Liver (tissue), 9 donors: ENCODE results near the gene TOX2. TPM values are rescaled to one million over a fixed set of nuclear protein-coding genes. Genes with fewer than 3 reads are reported as not detected.

Experiments used
- DNase-seq: peaks from one replicate; pipeline ENCODE4 v3.0.0-alpha.2; 2017; ENCODE audit warnings: low spot score
- H3K27ac ChIP-seq, 2 donors: one replicate each; pipeline ENCODE4 v1.7.0; 2013; ENCODE audit warnings: inconsistent platforms in 2 of 2, low read length in 2 of 2, control low read depth in 1 of 2, low read depth in 1 of 2, mild to moderate bottlenecking in 1 of 2
- H3K27me3 ChIP-seq, 4 donors: one replicate each; pipeline versions ENCODE4 v1.6.1 to v1.7.0; 2013; ENCODE audit warnings: low read length in 3 of 4, inconsistent platforms in 1 of 4, mild to moderate bottlenecking in 1 of 4, moderate library complexity in 1 of 4; ENCODE audit not compliant: control insufficient read depth in 4 of 4, insufficient read depth in 4 of 4
- H3K36me3 ChIP-seq, 4 donors: one replicate each; pipeline versions ENCODE4 v1.6.1 to v1.7.0; 2013; ENCODE audit warnings: low read length in 3 of 4, mild to moderate bottlenecking in 3 of 4, low read depth in 1 of 4, moderate library complexity in 1 of 4; ENCODE audit not compliant: control insufficient read depth in 4 of 4, insufficient read depth in 3 of 4
- H3K4me1 ChIP-seq, 4 donors: one replicate each; pipeline versions ENCODE4 v1.6.1 to v1.7.0; 2013; ENCODE audit warnings: low read length in 3 of 4, mild to moderate bottlenecking in 3 of 4, moderate library complexity in 1 of 4; ENCODE audit not compliant: control insufficient read depth in 4 of 4, insufficient read depth in 4 of 4
- H3K4me3 ChIP-seq, 3 donors: one replicate each; pipeline versions ENCODE4 v1.6.1 to v1.7.0; 2013; ENCODE audit warnings: low read length in 3 of 3, control low read depth in 1 of 3, low read depth in 1 of 3, mild to moderate bottlenecking in 1 of 3
- H3K9ac ChIP-seq, 2 donors: one replicate each; pipeline ENCODE4 v1.7.0; 2013; ENCODE audit warnings: low read length in 2 of 2, mild to moderate bottlenecking in 2 of 2, moderate library complexity in 2 of 2, control low read depth in 1 of 2, low read depth in 1 of 2
- H3K9me3 ChIP-seq, 4 donors: one replicate each; pipeline versions ENCODE4 v1.6.1 to v1.7.0; 2013; ENCODE audit warnings: low read length in 3 of 4; ENCODE audit not compliant: control insufficient read depth in 4 of 4
- EGR1 ChIP-seq, 2 donors: IDR thresholded peaks; 2 replicates each; pipeline ENCODE4 v1.6.1; 2016 to 2018; ENCODE audit warnings: antibody characterized with exemption in 2 of 2, low read depth in 2 of 2
- FOXA1 ChIP-seq: IDR thresholded peaks from 2 replicates; pipeline ENCODE4 v1.6.1; 2016; ENCODE audit warnings: antibody characterized with exemption
- FOXA2 ChIP-seq: IDR thresholded peaks from 2 replicates; pipeline ENCODE4 v1.6.1; 2016; ENCODE audit warnings: antibody characterized with exemption
- HNF4A ChIP-seq, 2 donors: conservative IDR thresholded peaks; 2 replicates each; pipeline ENCODE4 v1.6.1; 2016; ENCODE audit warnings: antibody characterized with exemption in 2 of 2, mild to moderate bottlenecking in 2 of 2
- HNF4G ChIP-seq: IDR thresholded peaks from 2 replicates; pipeline ENCODE4 v1.6.1; 2016; ENCODE audit warnings: antibody characterized with exemption
- JUND ChIP-seq, 2 donors: IDR thresholded peaks; 2 replicates each; pipeline ENCODE4 v1.6.1; 2016; ENCODE audit warnings: antibody characterized with exemption in 2 of 2
- MAX ChIP-seq: IDR thresholded peaks from 2 replicates; pipeline ENCODE4 v1.6.1; 2016; ENCODE audit warnings: antibody characterized with exemption
- NR2F2 ChIP-seq: IDR thresholded peaks from 2 replicates; pipeline ENCODE4 v1.6.1; 2016; ENCODE audit warnings: antibody characterized with exemption
- REST ChIP-seq: IDR thresholded peaks from 2 replicates; pipeline ENCODE4 v1.6.1; 2016; ENCODE audit warnings: antibody characterized with exemption, mild to moderate bottlenecking
- RXRA ChIP-seq, 2 donors: IDR thresholded peaks; 2 replicates each; pipeline ENCODE4 v1.6.1; 2017 to 2018; ENCODE audit warnings: antibody characterized with exemption in 2 of 2, mild to moderate bottlenecking in 1 of 2
- SP1 ChIP-seq: IDR thresholded peaks from 2 replicates; pipeline ENCODE4 v1.6.1; 2018; ENCODE audit warnings: antibody characterized with exemption, mild to moderate bottlenecking
- TAF1 ChIP-seq: conservative IDR thresholded peaks from 2 replicates; pipeline ENCODE4 v1.6.1; 2016; ENCODE audit warnings: antibody characterized with exemption, mild to moderate bottlenecking
- YY1 ChIP-seq: IDR thresholded peaks from 2 replicates; pipeline ENCODE4 v1.6.1; 2016; ENCODE audit warnings: antibody characterized with exemption, mild to moderate bottlenecking
- ZBTB33 ChIP-seq: IDR thresholded peaks from 2 replicates; pipeline ENCODE4 v1.6.1; 2016; ENCODE audit warnings: antibody characterized with exemption
- WGBS: extraction: QIAGEN DNeasy Blood & Tissue Kit; methylation state at CpG from one replicate; pipeline ENCODE4 v1.1.7; 2013; 5-methylcytosine and 5-hydroxymethylcytosine counted together
- polyA plus RNA-seq, 2 donors: library from polyadenylated mRNA; stranded (reverse) in 1 of 2; unstranded in 1 of 2; fragments of 200-250 nt in 1 of 2; fragments of >200 nt in 1 of 2; fragmentation: Nextera tagmentation in 1 of 2; extraction: Ambion mirVana in 1 of 2; gene quantifications; one replicate each; pipeline versions ENCODE4 v1.2.1 to v1.2.3, GENCODE V29; 2013 to 2015
- total RNA-seq, 2 donors: library from RNA; depleted of rRNA; stranded (reverse); fragments of >200 nt; gene quantifications; one replicate each; pipeline ENCODE4 v1.2.3, GENCODE V29; 2014
- TF ChIP-seq, protein P1 (sequence below): fragments of 150-350 bp; IDR thresholded peaks from 2 replicates; pipeline ENCODE4 v1.5.1; 2017; ENCODE audit warnings: improper control_type of control experiment, low read depth, low read length; ENCODE audit not compliant: missing input control
- donor health status: healthy.
- donor health status: healthy.
- donor health status: healthy.
- donor health status: healthy.
- donor health status: healthy.

The TOX2 gene
- total and polyA plus RNA-seq, 4 donors: 0.33 to 2.7 (median 1.4) TPM

- Histone ChIP-seq H3K27me3 (no peaks in the 10 kb centered on the region), H3K4me3 (no peak overlapping the region), H3K4me1 (no peaks in the 10 kb centered on the region), H3K36me3 (no peaks in the 10 kb centered on the region), H3K9ac (no peak overlapping the region), H3K27ac (no peak overlapping the region), H3K9me3 (no peaks in the 10 kb centered on the region)
- TF ChIP-seq RXRA (IDR thresholded peaks at IDR 0.05): no peak
- TF ChIP-seq FOXA1: no peak
- TF ChIP-seq, protein P1, sequence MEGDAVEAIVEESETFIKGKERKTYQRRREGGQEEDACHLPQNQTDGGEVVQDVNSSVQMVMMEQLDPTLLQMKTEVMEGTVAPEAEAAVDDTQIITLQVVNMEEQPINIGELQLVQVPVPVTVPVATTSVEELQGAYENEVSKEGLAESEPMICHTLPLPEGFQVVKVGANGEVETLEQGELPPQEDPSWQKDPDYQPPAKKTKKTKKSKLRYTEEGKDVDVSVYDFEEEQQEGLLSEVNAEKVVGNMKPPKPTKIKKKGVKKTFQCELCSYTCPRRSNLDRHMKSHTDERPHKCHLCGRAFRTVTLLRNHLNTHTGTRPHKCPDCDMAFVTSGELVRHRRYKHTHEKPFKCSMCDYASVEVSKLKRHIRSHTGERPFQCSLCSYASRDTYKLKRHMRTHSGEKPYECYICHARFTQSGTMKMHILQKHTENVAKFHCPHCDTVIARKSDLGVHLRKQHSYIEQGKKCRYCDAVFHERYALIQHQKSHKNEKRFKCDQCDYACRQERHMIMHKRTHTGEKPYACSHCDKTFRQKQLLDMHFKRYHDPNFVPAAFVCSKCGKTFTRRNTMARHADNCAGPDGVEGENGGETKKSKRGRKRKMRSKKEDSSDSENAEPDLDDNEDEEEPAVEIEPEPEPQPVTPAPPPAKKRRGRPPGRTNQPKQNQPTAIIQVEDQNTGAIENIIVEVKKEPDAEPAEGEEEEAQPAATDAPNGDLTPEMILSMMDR: no peak
- no peak for TF ChIP-seq JUND (IDR thresholded peaks at IDR 0.05)
- TF ChIP-seq HNF4G: no peak
- no peak for TF ChIP-seq HNF4A (conservative IDR thresholded peaks at IDR 0.05)
- TF ChIP-seq TAF1: no peak
- no peak for TF ChIP-seq ZBTB33
- TF ChIP-seq NR2F2: no peak
- TF ChIP-seq REST: no peak
- DNase-seq: no peak
- WGBS: 89% methylated on average over 4 of the region's 4 CpGs
Observed at GRCh38 chr20:43979576-43980105, 65.0 kb downstream of the TOX2 start.

DNA sequence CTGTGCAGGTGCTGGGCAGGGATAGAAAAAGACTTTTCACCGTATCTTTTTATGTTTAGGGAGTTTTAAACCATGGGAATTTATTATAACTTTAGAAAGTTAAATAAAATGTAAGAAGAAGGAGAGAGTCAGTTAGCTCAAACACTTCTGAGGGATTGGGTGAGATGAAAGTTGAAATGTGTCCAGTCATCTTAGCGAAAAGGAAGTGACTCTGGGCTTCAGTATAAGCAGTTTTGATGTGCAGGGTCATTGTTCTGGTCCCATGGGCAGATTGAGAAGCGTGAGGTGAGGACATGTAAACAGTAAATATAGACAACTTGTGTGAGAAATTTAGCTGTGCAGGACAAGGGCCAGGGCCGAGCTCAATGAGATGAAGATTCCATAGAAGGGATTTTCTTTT, 66.9 kb downstream of the TOX2 start:
- H3K27ac ChIP-seq: no peak overlapping the region
- H3K9me3 ChIP-seq: no peaks in the 10 kb centered on the region
- H3K27me3 ChIP-seq: no peaks in the 10 kb centered on the region
- H3K4me1 ChIP-seq: no peaks in the 10 kb centered on the region
- no peak overlapping the region for H3K9ac ChIP-seq
- H3K36me3 ChIP-seq: no peaks in the 10 kb centered on the region
- 82% methylated on average over 4 of the region's 4 CpGs for WGBS
- no peak for DNase-seq
- no peak overlapping the region for H3K4me3 ChIP-seq
- TF ChIP-seq RXRA (IDR thresholded peaks at IDR 0.05) (no peak), EGR1 (IDR thresholded peaks at IDR 0.05; ENCODE audit: low read depth in 2 of 2) (no peak), JUND (IDR thresholded peaks at IDR 0.05) (no peak), REST (no peak), YY1 (no peak), HNF4A (conservative IDR thresholded peaks at IDR 0.05) (no peak), ZBTB33 (no peak), TAF1 (no peak), FOXA2 (no peak), MAX (no peak), SP1 (no peak)
- TF ChIP-seq, protein P1: no peak
